K562 (cell line): ENCODE results near the gene ELL3. TPM values are rescaled to one million over a fixed set of nuclear protein-coding genes. Genes with fewer than 3 reads are reported as not detected.
A peak's percentile ranks its signal among the peaks of the same experiment; 100 is the strongest.

Source experiments
- CHD7 ChIP-seq: fragments of 200-600 bp; sonication (generic); IDR thresholded peaks from one replicate; pipeline ENCODE4 v1.6.1; 2012; ENCODE audit warnings: mild to moderate bottlenecking, low read depth, low read length, inconsistent platforms
- ELF1 ChIP-seq: fragments of 200-800 bp; sonication (Bioruptor generic); IDR thresholded peaks from 2 replicates; pipeline ENCODE4 v1.6.1; 2016; ENCODE audit warnings: missing genetic modification characterization, missing compliant biosample characterization
- FOXK1 ChIP-seq: sonication (generic); formaldehyde crosslinking; IDR thresholded peaks from 2 replicates; pipeline ENCODE4 v1.8.0; 2022; ENCODE audit warnings: missing genetic modification reagents, mild to moderate bottlenecking, borderline replicate concordance
- MTA1 ChIP-seq: fragments of 450-650 bp; IDR thresholded peaks from 2 replicates; pipeline ENCODE4 v1.6.1; 2017; ENCODE audit warnings: borderline replicate concordance
- RFX5 ChIP-seq: IDR thresholded peaks from 2 replicates; pipeline ENCODE4 v1.6.1; 2011; ENCODE audit warnings: low read depth, mild to moderate bottlenecking, improper control_type of control experiment, low read length
- SIN3B ChIP-seq: fragments of 450-650 bp; IDR thresholded peaks from 2 replicates; pipeline ENCODE4 v1.6.1; 2017; ENCODE audit warnings: low read depth, mild to moderate bottlenecking, moderate library complexity
- ZBTB17 ChIP-seq: fragments of 450-650 bp; formaldehyde crosslinking; IDR thresholded peaks from 2 replicates; pipeline ENCODE4 v1.4.0; 2020; ENCODE audit warnings: mild to moderate bottlenecking
- ZNF277 ChIP-seq: fragments of 250-450 bp; sonication (Bioruptor Pico); IDR thresholded peaks from 2 replicates; pipeline ENCODE4 v1.8.0; 2022; ENCODE audit warnings: inconsistent platforms, mild to moderate bottlenecking, moderate library complexity, borderline replicate concordance
- ZNF512 ChIP-seq: IDR thresholded peaks from 2 replicates; pipeline ENCODE4 v1.6.1; 2016; ENCODE audit warnings: missing genetic modification characterization, missing compliant biosample characterization
- ZNF644 ChIP-seq: fragments of 200-800 bp; sonication (Bioruptor generic); IDR thresholded peaks from 2 replicates; pipeline ENCODE4 v1.6.1; 2016; ENCODE audit warnings: low read depth, missing genetic modification characterization, missing compliant biosample characterization
- ZNF778 ChIP-seq: fragments of 450-650 bp; formaldehyde crosslinking; IDR thresholded peaks from 2 replicates; pipeline ENCODE4 v1.4.0; 2020; ENCODE audit warnings: mild to moderate bottlenecking, moderate library complexity
- polyA plus RNA-seq, 8 experiments: library from polyadenylated mRNA; depleted of rRNA in 4 of 8; stranded (reverse) in 5 of 8; unstranded in 3 of 8; fragments of >200 nt; fragmentation: Nextera tagmentation in 2 of 8; fragmentation: Illumina TruSeq in 1 of 8; extraction: Ambion mirVana in 2 of 8; extraction: Trizol in 1 of 8; gene quantifications; 2 replicates each; pipeline versions ENCODE4 v1.2.1 to v1.2.3, GENCODE V29; 2011 to 2014; ENCODE audit warnings: inconsistent platforms in 1 of 8, missing spikeins in 1 of 8
- total RNA-seq, 7 experiments: library from RNA; depleted of rRNA in 6 of 7; stranded (reverse); fragments of >200 nt in 6 of 7; fragmentation: Illumina TruSeq in 2 of 7; extraction: Trizol in 2 of 7; gene quantifications; 2 replicates each; pipeline versions ENCODE4 v1.2.1 to v1.2.3, GENCODE V29; 2011 to 2021; ENCODE audit warnings: low replicate concordance in 1 of 7

The ELL3 gene
- total and polyA plus RNA-seq, 9 of the 15 experiments (the other 6 are each of a cell fraction or from before 2014, with no cell fraction given), result 0.80 to 5.2 (median 2.6) TPM

GRCh38 chr15:43791993-43792760, 15.4 kb upstream of the ELL3 start, which contains the start of gene SERF2 (continued):
- TF ChIP-seq CHD7, result no peak
- TF ChIP-seq FOXK1 (CRISPR knock-in tag), result 0 out of 2 replicates have a peak, but pooled peaks have one; percentile 77
- TF ChIP-seq ZNF277 (CRISPR knock-in tag), result no peak
- TF ChIP-seq ELF1, result no peak
- no peak; the same call in 1 of the 2 replicates for TF ChIP-seq ZNF644
- no peak for TF ChIP-seq ZNF512
- TF ChIP-seq RFX5, result no peak
- TF ChIP-seq MTA1, result no peak; the same call in 1 of the 2 replicates
- TF ChIP-seq ZBTB17 (CRISPR knock-in tag), result 0 out of 2 replicates have a peak, but pooled peaks have one; percentile 28
- no peak for TF ChIP-seq SIN3B
- TF ChIP-seq ZNF778 (CRISPR knock-in tag), result no peak
